K562 (cell line): ENCODE data around the gene COL6A1. TPM values are rescaled to one million over a fixed set of nuclear protein-coding genes. Genes with fewer than 3 reads are reported as not detected.

Experiments
- ATAC-seq: fragments of 200-7000 bp; cut with Tn5 transposase; 3 replicates; pipeline ENCODE4 v1.9.1; 2020; ENCODE audit warnings: moderate library complexity
- BruUV-seq: library from RNA; stranded (reverse); fragments of 400-500 nt; replicated peaks from 2 replicates; lab custom pipeline; 2021; lab: Mats Ljungman, UMichigan
- CTCF ChIA-PET: fragments of 300-600 bp; formaldehyde crosslinking; extraction: SDS; loops from one replicate; lab custom pipeline; 2021; ENCODE audit warnings: low intra/inter-chr PET ratio; lab: Yijun Ruan, JAX
- POLR2A ChIA-PET: fragments of 300-600, 350-650 bp; sonication (Branson Sonifier 250); formaldehyde crosslinking; extraction: SDS; loops from one replicate; lab custom pipeline; 2021; ENCODE audit warnings: antibody characterized with exemption, inconsistent platforms; lab: Yijun Ruan, JAX
- DNase-seq, 4 experiments: peaks; one replicate each; pipeline versions ENCODE4 v3.0.0 to v3.0.0-alpha.2; 2011 to 2018; ENCODE audit warnings: low spot score in 3 of 4, mixed read lengths in 3 of 4; ENCODE audit errors: extremely low read depth in 1 of 4
- FAIRE-seq: peaks from 2 replicates; lab custom pipeline; 2011; peaks lifted over from hg19 to GRCh38; lab: Jason Lieb, UNC
- H2AFZ ChIP-seq: 2 replicates; pipeline ENCODE4 v1.6.0; 2011; ENCODE audit warnings: low read depth, low read length, control low read depth, inconsistent platforms
- H3K27ac ChIP-seq: fragments of 200-600 bp; 3 replicates; pipeline ENCODE4 v1.8.0; 2011; ENCODE audit warnings: low read depth, mild to moderate bottlenecking, control low read depth, inconsistent platforms, low read length, moderate library complexity, mixed read lengths; ENCODE audit errors: extremely low read depth
- H3K27me3 ChIP-seq, 2 experiments: fragments of 300-600 bp in 1 of 2; 2 replicates in 1 of 2; 3 replicates in 1 of 2; pipeline versions ENCODE4 v1.6.0 to v1.8.0; 2011; ENCODE audit warnings: inconsistent platforms in 2 of 2, low read length in 2 of 2, mild to moderate bottlenecking in 1 of 2, mixed read lengths in 1 of 2, moderate library complexity in 1 of 2; ENCODE audit not compliant: control insufficient read depth in 2 of 2, insufficient read depth in 2 of 2
- H3K36me3 ChIP-seq: fragments of 300-600 bp; 3 replicates; pipeline ENCODE4 v1.8.0; 2011; ENCODE audit warnings: mild to moderate bottlenecking, low read length, inconsistent platforms; ENCODE audit not compliant: control insufficient read depth, insufficient read depth
- H3K4me1 ChIP-seq, 2 experiments: fragments of 200-600 bp in 1 of 2; replicated peaks in 1 of 2; 2 replicates in 1 of 2; 3 replicates in 1 of 2; pipeline versions ENCODE4 v1.5.1 to v1.8.0; 2011; ENCODE audit warnings: inconsistent platforms in 2 of 2, low read length in 2 of 2, mild to moderate bottlenecking in 1 of 2, mixed read lengths in 1 of 2, moderate library complexity in 1 of 2; ENCODE audit not compliant: control insufficient read depth in 2 of 2, insufficient read depth in 2 of 2
- H3K4me2 ChIP-seq: 2 replicates; pipeline ENCODE4 v1.6.1; 2011; ENCODE audit warnings: low read length, control low read depth, inconsistent platforms, mixed read lengths; ENCODE audit not compliant: insufficient read depth
- H3K4me3 ChIP-seq: fragments of 200-600 bp; sonication (generic), shearing (Covaris generic); 2 replicates; pipeline ENCODE4 v1.5.1; 2016; ENCODE audit warnings: control low read depth, inconsistent platforms
- H3K79me2 ChIP-seq: fragments of 200-600 bp; 3 replicates; pipeline ENCODE4 v1.8.0; 2011; ENCODE audit warnings: low read length, inconsistent platforms; ENCODE audit not compliant: control insufficient read depth, insufficient read depth
- H3K9ac ChIP-seq, 2 experiments: 2 replicates each; pipeline versions ENCODE4 v1.6.0 to v1.6.1; 2011; ENCODE audit warnings: low read depth in 2 of 2, low read length in 2 of 2, control low read depth in 1 of 2, inconsistent platforms in 1 of 2, mild to moderate bottlenecking in 1 of 2, mixed read lengths in 1 of 2; ENCODE audit not compliant: insufficient read depth in 1 of 2
- H3K9me1 ChIP-seq: one replicate; pipeline ENCODE4 v1.6.0; 2011; ENCODE audit warnings: inconsistent platforms, mild to moderate bottlenecking, low read length, moderate library complexity; ENCODE audit not compliant: control insufficient read depth, insufficient read depth
- H3K9me3 ChIP-seq: replicated peaks from 2 replicates; pipeline ENCODE4 v1.5.1; 2011; ENCODE audit warnings: low read depth, low read length, inconsistent platforms; ENCODE audit not compliant: control insufficient read depth, insufficient read depth
- H4K20me1 ChIP-seq: replicated peaks from 2 replicates; pipeline ENCODE4 v1.6.1; 2011; ENCODE audit warnings: low read length, inconsistent platforms, mixed read lengths; ENCODE audit not compliant: control insufficient read depth, insufficient read depth
- CTCF ChIP-seq, 3 experiments: IDR thresholded peaks in 2 of 3; conservative IDR thresholded peaks in 1 of 3; 2 replicates each; pipeline ENCODE4 v1.5.1; 2011 to 2012; ENCODE audit warnings: low read length in 3 of 3, mild to moderate bottlenecking in 3 of 3, control low read depth in 2 of 3, improper control_type of control experiment in 1 of 3, inconsistent platforms in 1 of 3, low read depth in 1 of 3, mixed read lengths in 1 of 3, moderate library complexity in 1 of 3; ENCODE audit not compliant: insufficient read depth in 2 of 3
- GATAD2A ChIP-seq: fragments of 450-650 bp; IDR thresholded peaks from 2 replicates; pipeline ENCODE4 v1.6.1; 2017
- MCM7 ChIP-seq, 2 experiments: fragments of 450-650 bp; IDR thresholded peaks; 2 replicates each; pipeline ENCODE4 v1.6.1; 2016 to 2018
- PHF20 ChIP-seq: fragments of 450-650 bp; IDR thresholded peaks from 2 replicates; pipeline ENCODE4 v1.6.1; 2018; ENCODE audit not compliant: partially characterized antibody
- POLR3G ChIP-seq: IDR thresholded peaks from 2 replicates; pipeline ENCODE4 v1.6.1; 2011; ENCODE audit not compliant: insufficient read length, insufficient replicate concordance; ENCODE audit errors: extremely low read depth
- RAD21 ChIP-seq, 2 experiments: fragments of 250-450 bp in 1 of 2; fragments of 450-650 bp in 1 of 2; sonication (Bioruptor Pico) in 1 of 2; formaldehyde crosslinking in 1 of 2; IDR thresholded peaks in 1 of 2; conservative IDR thresholded peaks in 1 of 2; 2 replicates each; pipeline versions ENCODE4 v1.4.0 to v1.8.0; 2020 to 2022; ENCODE audit warnings: mild to moderate bottlenecking in 2 of 2, moderate library complexity in 1 of 2
- WGBS: fragments of 100-300 bp; shearing (Covaris generic); methylation state at CpG from one replicate; pipeline ENCODE4 v1.1.6; 2016; ENCODE audit warnings: low coverage, mixed read lengths; ENCODE audit not compliant: insufficient coverage; ENCODE audit errors: missing lambda C conversion rate; 5-methylcytosine and 5-hydroxymethylcytosine counted together
- in situ Hi-C: fragments of 300-500 bp; cut with MboI; formaldehyde crosslinking; loops from 4 replicates; pipeline ENCODE4 v1.15.0; 2018; ENCODE audit warnings: inconsistent platforms, mixed read lengths
- intact Hi-C: fragments of 100-400 bp; cut with micrococcal nuclease; formaldehyde crosslinking; loops from 2 replicates; pipeline ENCODE4 v1.14.2; 2022
- polyA plus RNA-seq, 8 experiments: library from polyadenylated mRNA; depleted of rRNA in 4 of 8; stranded (reverse) in 5 of 8; unstranded in 3 of 8; fragments of >200 nt; fragmentation: Nextera tagmentation in 2 of 8; fragmentation: Illumina TruSeq in 1 of 8; extraction: Ambion mirVana in 2 of 8; extraction: Trizol in 1 of 8; gene quantifications; 2 replicates each; pipeline versions ENCODE4 v1.2.1 to v1.2.3, GENCODE V29; 2011 to 2014; ENCODE audit warnings: inconsistent platforms in 1 of 8, missing spikeins in 1 of 8
- total RNA-seq, 7 experiments: library from RNA; depleted of rRNA in 6 of 7; stranded (reverse); fragments of >200 nt in 6 of 7; fragmentation: Illumina TruSeq in 2 of 7; extraction: Trizol in 2 of 7; gene quantifications; 2 replicates each; pipeline versions ENCODE4 v1.2.1 to v1.2.3, GENCODE V29; 2011 to 2021; ENCODE audit warnings: low replicate concordance in 1 of 7

The COL6A1 gene
- total and polyA plus RNA-seq, 9 of the 15 experiments (the other 6 are each of a cell fraction or from before 2014, with no cell fraction given) = 0.07 to 1.3 (median 0.14) TPM; not detected in 3

GRCh38 chr21:45954261-45954660, 27.3 kb upstream of the COL6A1 start:
- H3K36me3 ChIP-seq = no peaks in the 10 kb centered on the region
- no peaks in the 10 kb centered on the region for H3K9me1 ChIP-seq
- no peaks in the 10 kb centered on the region; the same call in 1 of the 2 replicates for H3K9me3 ChIP-seq
- POLR2A ChIA-PET = interaction anchor here (0.6 to 1.0 kb wide), 4 partner anchors 10 to 46 kb away, joined by 3 read pairs; no protein-coding TSS in a partner anchor
- no peaks in the 10 kb centered on the region; the same call in 1 of the 2 replicates for H4K20me1 ChIP-seq
- 1% methylated on average over 12 of the region's 12 CpGs for WGBS
- DNase-seq (no peak), FAIRE-seq (no peak), ATAC-seq (peak; percentile 83)
- CTCF ChIA-PET = no interaction called here
- no TSS peak for BruUV-seq
- in situ Hi-C loops (no loop called here), intact Hi-C loops (no loop called here)
- peaks cover 27 to 43% of the 10 kb centered on the region in 2 experiments for H3K27me3 ChIP-seq
- no peaks in the 10 kb centered on the region for H3K79me2 ChIP-seq
- H3K4me1 ChIP-seq = peaks cover 0 to 14% of the 10 kb centered on the region in 2 experiments; a peak in 3 of 5 replicates
- H3K27ac ChIP-seq = no peak overlapping the region
- no peak overlapping the region for H3K4me2 ChIP-seq
- H3K9ac ChIP-seq = no peak overlapping the region
- no peak for TF ChIP-seq PHF20
- no peak for TF ChIP-seq GATAD2A
- no peak for TF ChIP-seq MCM7 (IDR thresholded peaks at IDR 0.05)
- TF ChIP-seq CTCF (IDR thresholded peaks at IDR 0.05 in 2 of 3, conservative IDR thresholded peaks at IDR 0.05 in 1 of 3; ENCODE audit: insufficient read depth in 2 of 3, low read depth in 1 of 3, low read length in 3 of 3) = peak; percentile 14 to 45 (median 23); a peak in 3 of 6 replicates
- TF ChIP-seq POLR3G = no peak
- 0 out of 4 replicates have a peak, but pooled peaks of 1 of the 2 experiments have one; percentile 23 for TF ChIP-seq RAD21 (CRISPR knock-in tag; conservative IDR thresholded peaks at IDR 0.05 in 1 of 2, IDR thresholded peaks at IDR 0.05 in 1 of 2)
- H3K4me3 ChIP-seq = no peak overlapping the region
- H2AFZ ChIP-seq = no peak overlapping the region
